Subcutaneous adipose tissue (tissue), 4 donors: ENCODE results near the gene ATP6V1G2. TPM values are rescaled to one million over a fixed set of nuclear protein-coding genes. Genes with fewer than 3 reads are reported as not detected.

Experiments
- total RNA-seq, 4 donors: library from RNA; depleted of rRNA; stranded (reverse); fragments of >200 nt; gene quantifications; one replicate each; pipeline ENCODE4 v1.1.0, GENCODE V29; 2016
- TF ChIP-seq, protein P1 (sequence below): fragments of 450-650 bp; IDR thresholded peaks from one replicate; pipeline ENCODE4 v1.5.1; 2016; ENCODE audit warnings: low read depth, mild to moderate bottlenecking, control low read depth, antibody characterized with exemption, moderate library complexity

Gene ATP6V1G2
- total RNA-seq, 4 donors from 2014 or later: 0.68 to 1.5 TPM; not detected in 2

DNA sequence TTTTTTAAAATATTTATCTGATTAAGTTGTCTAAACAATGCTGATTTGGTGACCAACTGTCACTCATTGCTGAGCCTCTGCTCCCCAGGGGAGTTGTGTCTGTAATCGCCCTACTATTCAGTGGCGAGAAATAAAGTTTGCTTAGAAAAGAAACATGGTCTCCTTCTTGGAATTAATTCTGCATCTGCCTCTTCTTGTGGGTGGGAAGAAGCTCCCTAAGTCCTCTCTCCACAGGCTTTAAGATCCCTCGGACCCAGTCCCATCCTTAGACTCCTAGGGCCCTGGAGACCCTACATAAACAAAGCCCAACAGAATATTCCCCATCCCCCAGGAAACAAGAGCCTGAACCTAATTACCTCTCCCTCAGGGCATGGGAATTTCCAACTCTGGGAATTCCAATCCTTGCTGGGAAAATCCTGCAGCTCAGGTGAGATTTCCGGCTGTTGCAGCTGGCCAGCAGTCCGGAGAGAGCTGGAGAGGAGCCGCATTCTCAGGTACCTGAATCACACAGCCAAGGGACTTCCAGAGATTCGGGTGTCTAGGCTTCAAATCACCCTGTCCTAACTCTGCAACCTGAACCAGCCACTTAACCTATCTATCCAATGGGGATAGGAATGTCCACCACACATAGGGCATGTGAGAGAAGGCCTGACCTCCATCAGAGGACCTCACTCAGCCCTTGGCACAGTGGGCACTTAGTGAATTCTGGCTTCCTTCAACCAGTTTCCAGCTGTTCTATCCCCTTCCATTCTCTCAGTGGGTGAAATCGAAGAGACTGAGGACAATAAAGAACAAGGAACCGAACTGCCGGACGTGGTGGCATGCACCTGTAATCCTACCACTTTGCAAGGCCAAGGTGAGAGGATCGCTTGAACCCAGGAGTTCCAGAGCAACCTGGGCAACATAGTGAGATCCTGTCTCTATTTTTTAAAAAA, 32.0 kb upstream of the ATP6V1G2 start:
- TF ChIP-seq, protein P1, sequence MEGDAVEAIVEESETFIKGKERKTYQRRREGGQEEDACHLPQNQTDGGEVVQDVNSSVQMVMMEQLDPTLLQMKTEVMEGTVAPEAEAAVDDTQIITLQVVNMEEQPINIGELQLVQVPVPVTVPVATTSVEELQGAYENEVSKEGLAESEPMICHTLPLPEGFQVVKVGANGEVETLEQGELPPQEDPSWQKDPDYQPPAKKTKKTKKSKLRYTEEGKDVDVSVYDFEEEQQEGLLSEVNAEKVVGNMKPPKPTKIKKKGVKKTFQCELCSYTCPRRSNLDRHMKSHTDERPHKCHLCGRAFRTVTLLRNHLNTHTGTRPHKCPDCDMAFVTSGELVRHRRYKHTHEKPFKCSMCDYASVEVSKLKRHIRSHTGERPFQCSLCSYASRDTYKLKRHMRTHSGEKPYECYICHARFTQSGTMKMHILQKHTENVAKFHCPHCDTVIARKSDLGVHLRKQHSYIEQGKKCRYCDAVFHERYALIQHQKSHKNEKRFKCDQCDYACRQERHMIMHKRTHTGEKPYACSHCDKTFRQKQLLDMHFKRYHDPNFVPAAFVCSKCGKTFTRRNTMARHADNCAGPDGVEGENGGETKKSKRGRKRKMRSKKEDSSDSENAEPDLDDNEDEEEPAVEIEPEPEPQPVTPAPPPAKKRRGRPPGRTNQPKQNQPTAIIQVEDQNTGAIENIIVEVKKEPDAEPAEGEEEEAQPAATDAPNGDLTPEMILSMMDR: no peak

GRCh38 chr6:31577579-31577966, 31.2 kb upstream of the ATP6V1G2 start:
- TF ChIP-seq, protein P1: no peak

DNA sequence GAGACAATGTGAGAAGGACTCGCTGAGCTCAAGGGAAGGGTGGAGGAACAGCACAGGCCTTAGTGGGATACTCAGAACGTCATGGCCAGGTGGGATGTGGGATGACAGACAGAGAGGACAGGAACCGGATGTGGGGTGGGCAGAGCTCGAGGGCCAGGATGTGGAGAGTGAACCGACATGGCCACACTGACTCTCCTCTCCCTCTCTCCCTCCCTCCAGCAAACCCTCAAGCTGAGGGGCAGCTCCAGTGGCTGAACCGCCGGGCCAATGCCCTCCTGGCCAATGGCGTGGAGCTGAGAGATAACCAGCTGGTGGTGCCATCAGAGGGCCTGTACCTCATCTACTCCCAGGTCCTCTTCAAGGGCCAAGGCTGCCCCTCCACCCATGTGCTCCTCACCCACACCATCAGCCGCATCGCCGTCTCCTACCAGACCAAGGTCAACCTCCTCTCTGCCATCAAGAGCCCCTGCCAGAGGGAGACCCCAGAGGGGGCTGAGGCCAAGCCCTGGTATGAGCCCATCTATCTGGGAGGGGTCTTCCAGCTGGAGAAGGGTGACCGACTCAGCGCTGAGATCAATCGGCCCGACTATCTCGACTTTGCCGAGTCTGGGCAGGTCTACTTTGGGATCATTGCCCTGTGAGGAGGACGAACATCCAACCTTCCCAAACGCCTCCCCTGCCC, 30.6 kb upstream of the ATP6V1G2 start:
- TF ChIP-seq, protein P1: no peak

GRCh38 chr6:31575952-31576685, 29.7 kb upstream of the ATP6V1G2 start:
- TF ChIP-seq, protein P1: no peak

- TF ChIP-seq, protein P1: no peak
These were observed 29.0 kb upstream of the ATP6V1G2 start, which contains the start of gene TNF for GRCh38 chr6:31575335-31575901. TSS of gene TNF (plus strand) at chr6:31575565. CDS start at chr6:31575742, 177 bp downstream.

DNA sequence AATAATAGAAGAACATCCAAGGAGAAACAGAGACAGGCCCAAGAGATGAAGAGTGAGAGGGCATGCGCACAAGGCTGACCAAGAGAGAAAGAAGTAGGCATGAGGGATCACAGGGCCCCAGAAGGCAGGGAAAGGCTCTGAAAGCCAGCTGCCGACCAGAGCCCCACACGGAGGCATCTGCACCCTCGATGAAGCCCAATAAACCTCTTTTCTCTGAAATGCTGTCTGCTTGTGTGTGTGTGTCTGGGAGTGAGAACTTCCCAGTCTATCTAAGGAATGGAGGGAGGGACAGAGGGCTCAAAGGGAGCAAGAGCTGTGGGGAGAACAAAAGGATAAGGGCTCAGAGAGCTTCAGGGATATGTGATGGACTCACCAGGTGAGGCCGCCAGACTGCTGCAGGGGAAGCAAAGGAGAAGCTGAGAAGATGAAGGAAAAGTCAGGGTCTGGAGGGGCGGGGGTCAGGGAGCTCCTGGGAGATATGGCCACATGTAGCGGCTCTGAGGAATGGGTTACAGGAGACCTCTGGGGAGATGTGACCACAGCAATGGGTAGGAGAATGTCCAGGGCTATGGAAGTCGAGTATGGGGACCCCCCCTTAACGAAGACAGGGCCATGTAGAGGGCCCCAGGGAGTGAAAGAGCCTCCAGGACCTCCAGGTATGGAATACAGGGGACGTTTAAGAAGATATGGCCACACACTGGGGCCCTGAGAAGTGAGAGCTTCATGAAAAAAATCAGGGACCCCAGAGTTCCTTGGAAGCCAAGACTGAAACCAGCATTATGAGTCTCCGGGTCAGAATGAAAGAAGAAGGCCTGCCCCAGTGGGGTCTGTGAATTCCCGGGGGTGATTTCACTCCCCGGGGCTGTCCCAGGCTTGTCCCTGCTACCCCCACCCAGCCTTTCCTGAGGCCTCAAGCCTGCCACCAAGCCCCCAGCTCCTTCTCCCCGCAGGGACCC, 28.0 kb upstream of the ATP6V1G2 start:
- TF ChIP-seq, protein P1: no peak
